Calu3 (cell line): ENCODE measurements around the gene TMEM63C. TPM values are rescaled to one million over a fixed set of nuclear protein-coding genes. Genes with fewer than 3 reads are reported as not detected.

ENCODE experiments used
- BruUV-seq: library from RNA; stranded (reverse); fragments of 400-500 nt; replicated peaks from 2 replicates; lab custom pipeline; 2021; lab: Mats Ljungman, UMichigan
- CTCF ChIA-PET: fragments of 300-600 bp; sonication (Branson Sonifier 250); formaldehyde crosslinking; loops from one replicate; lab custom pipeline; 2022; ENCODE audit warnings: antibody characterized with exemption; lab: Charles Lee
- DNase-seq: peaks from one replicate; pipeline ENCODE4 v3.0.0; 2022
- H3K27ac Mint-ChIP-seq: one replicate; pipeline ENCODE4 v1.8.0; 2022; ENCODE audit warnings: mixed read lengths; ENCODE audit not compliant: unreplicated experiment
- H3K27me3 Mint-ChIP-seq: one replicate; pipeline ENCODE4 v1.8.0; 2022; ENCODE audit warnings: mixed read lengths; ENCODE audit not compliant: unreplicated experiment
- H3K36me3 Mint-ChIP-seq: one replicate; pipeline ENCODE4 v1.8.0; 2022; ENCODE audit warnings: mild to moderate bottlenecking, moderate library complexity, mixed read lengths; ENCODE audit not compliant: insufficient read depth, unreplicated experiment
- H3K4me1 Mint-ChIP-seq: one replicate; pipeline ENCODE4 v1.8.0; 2022; ENCODE audit warnings: mild to moderate bottlenecking, low read depth, mixed read lengths; ENCODE audit not compliant: unreplicated experiment
- H3K4me3 Mint-ChIP-seq: one replicate; pipeline ENCODE4 v1.8.0; 2022; ENCODE audit warnings: mild to moderate bottlenecking, low read depth, moderate library complexity, mixed read lengths; ENCODE audit not compliant: unreplicated experiment
- H3K9me3 Mint-ChIP-seq: one replicate; pipeline ENCODE4 v1.8.0; 2022; ENCODE audit warnings: low read depth, mixed read lengths; ENCODE audit not compliant: unreplicated experiment
- CTCF ChIP-seq: fragments of 200-600 bp; IDR thresholded peaks from one replicate; pipeline ENCODE4 v1.8.0; 2022; ENCODE audit warnings: antibody characterized with exemption; ENCODE audit not compliant: unreplicated experiment
- intact Hi-C: fragments of 100-400 bp; cut with micrococcal nuclease; formaldehyde crosslinking; loops from one replicate; pipeline ENCODE4 v1.10.0; 2022; ENCODE audit not compliant: unreplicated experiment
- total RNA-seq: library from RNA; stranded (reverse); gene quantifications from 2 replicates; pipeline ENCODE4 v1.2.3, GENCODE V29; 2022

TMEM63C gene
- total RNA-seq, 1 experiment from 2014 or later = 1.1 TPM

GRCh38 chr14:77268989-77269600 is 87.5 kb downstream of the TMEM63C start:
- Mint-ChIP-seq H3K9me3 (no peaks in the 10 kb centered on the region), H3K4me3 (no peak overlapping the region), H3K36me3 (no peaks in the 10 kb centered on the region), H3K27ac (no peak overlapping the region), H3K4me1 (no peaks in the 10 kb centered on the region), H3K27me3 (peaks cover 56% of the 10 kb centered on the region)
- CTCF ChIA-PET = no interaction called here
- BruUV-seq = no TSS peak
- intact Hi-C loops = no loop called here
- no peak for DNase-seq
- TF ChIP-seq CTCF = no peak

- Mint-ChIP-seq H3K4me1 (no peaks in the 10 kb centered on the region), H3K9me3 (no peaks in the 10 kb centered on the region), H3K27ac (no peak overlapping the region), H3K27me3 (peaks cover 51% of the 10 kb centered on the region), H3K4me3 (no peak overlapping the region), H3K36me3 (no peaks in the 10 kb centered on the region)
- CTCF ChIA-PET = interaction anchor here (0.7 kb wide), 1 partner anchor 21 kb away, joined by 5 read pairs; no protein-coding TSS in a partner anchor
- DNase-seq = no peak
- TF ChIP-seq CTCF = no peak
- intact Hi-C loops = no loop called here
- BruUV-seq = no TSS peak
Observed at GRCh38 chr14:77270361-77271112, 88.9 kb downstream of the TMEM63C start.

GRCh38 chr14:77271113-77271710 is 89.6 kb downstream of the TMEM63C start, which contains the start of gene NGB:
TSS of gene NGB (minus strand) at chr14:77271206. CDS start at chr14:77270937, 269 bp downstream.
- Mint-ChIP-seq H3K4me3 (no peak within 1 kb of the TSS), H3K4me1 (no peaks in the 10 kb centered on the region), H3K36me3 (no peaks in the 10 kb centered on the region), H3K27me3 (peaks cover 51% of the 10 kb centered on the region), H3K9me3 (no peaks in the 10 kb centered on the region), H3K27ac (no peak within 1 kb of the TSS)
- no peak for DNase-seq
- TF ChIP-seq CTCF = no peak
- intact Hi-C loops = no loop called here
- BruUV-seq = no TSS peak
- CTCF ChIA-PET = no interaction called here

- intact Hi-C loops = no loop called here
- CTCF ChIA-PET = no interaction called here
- no peak overlapping the region for H3K4me3 Mint-ChIP-seq
- BruUV-seq = no TSS peak
- H3K9me3 Mint-ChIP-seq = no peaks in the 10 kb centered on the region
- peaks cover 51% of the 10 kb centered on the region for H3K27me3 Mint-ChIP-seq
- no peaks in the 10 kb centered on the region for H3K4me1 Mint-ChIP-seq
- no peaks in the 10 kb centered on the region for H3K36me3 Mint-ChIP-seq
- DNase-seq = no peak
- no peak for TF ChIP-seq CTCF
- no peak overlapping the region for H3K27ac Mint-ChIP-seq
Observed at GRCh38 chr14:77272261-77272660, 90.7 kb downstream of the TMEM63C start.
